Measurements from ENCODE around the gene INTS11. TPM values are rescaled to one million over a fixed set of nuclear protein-coding genes. Genes with fewer than 3 reads are reported as not detected.

Gene INTS11
- total RNA-seq, 1 experiment from 2014 or later = 161 TPM

DNA sequence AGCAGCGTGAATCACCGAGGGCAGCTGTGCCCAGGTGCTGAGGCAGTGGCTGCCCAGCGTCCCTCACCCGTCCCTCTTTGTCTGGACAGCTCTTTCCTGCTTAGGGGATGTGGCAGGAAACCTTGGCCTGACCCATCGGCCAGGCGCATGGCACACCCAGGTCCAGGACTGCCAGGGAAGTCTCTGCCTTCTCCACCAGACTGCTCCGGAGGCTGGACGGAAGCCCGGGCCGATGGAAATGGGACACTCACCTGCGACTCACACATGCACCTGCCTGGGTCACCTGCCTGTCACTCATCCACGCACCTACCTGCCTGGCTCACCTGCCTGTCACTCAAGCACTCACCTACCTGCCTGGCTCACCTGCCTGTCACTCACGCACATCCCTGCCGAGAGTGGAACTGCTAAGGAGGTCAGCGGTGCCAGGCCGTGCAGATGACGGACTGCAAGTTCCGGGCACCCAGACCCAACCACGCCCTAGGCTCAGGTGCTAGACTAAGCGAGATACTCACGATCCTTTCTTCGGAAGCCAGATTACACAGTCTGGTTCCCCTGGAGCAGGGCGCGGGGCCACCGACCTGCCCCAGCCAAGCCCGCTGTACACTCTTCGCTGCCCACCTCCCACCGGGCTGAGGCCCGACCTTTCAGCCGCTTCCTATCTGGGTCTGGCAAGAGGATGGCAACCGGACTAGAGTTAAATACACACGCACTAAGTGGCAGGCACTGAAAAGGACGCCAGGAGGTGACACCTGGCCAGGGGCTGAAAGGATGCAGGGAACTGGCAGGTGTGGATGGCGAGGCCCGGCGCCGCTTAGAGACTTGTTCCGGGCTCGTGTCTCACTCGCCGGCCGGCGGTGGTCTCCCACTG lies 51.9 kb downstream of the INTS11 start:
- RAD21 ChIA-PET (ENCODE audit: low non-redundant PET in 1 of 2, low total read pairs in 2 of 2, uncharacterized antibody in 2 of 2, unreplicated experiment in 2 of 2) = no interaction called here
- H3K36me3 ChIP-seq (ENCODE audit: control insufficient read depth in 1 of 2, insufficient read depth in 2 of 2, low read length in 2 of 2) = peaks cover 0 to 4% of the 10 kb centered on the region in 2 experiments; a peak in 1 of 4 replicates
- peak overlapping the region; percentile 93 for H3K4me2 ChIP-seq (ENCODE audit: low read length)
- peak overlapping the region; percentile 94 for H3K27ac ChIP-seq (ENCODE audit: low read depth, low read length)
- no peaks in the 10 kb centered on the region for H3K9me2 ChIP-seq (ENCODE audit: insufficient read depth)
- intact Hi-C loops (cut with micrococcal nuclease) = no loop called here
- TSS peak; percentile 46 for BruUV-seq (replicated peaks)
- peak overlapping the region; percentile 87 to 95 for H3K4me3 ChIP-seq (replicated peaks in 1 of 2; ENCODE audit: low read depth in 1 of 2, low read length in 2 of 2)
- no peak for DNase-seq (ENCODE audit: low read depth, low spot score)
- H3K9ac ChIP-seq (ENCODE audit: low read length) = peak overlapping the region; percentile 95
- no peaks in the 10 kb centered on the region for H4K20me1 ChIP-seq (ENCODE audit: insufficient read depth)
- H3K9me3 ChIP-seq (ENCODE audit: control insufficient read depth in 1 of 2, insufficient read depth in 1 of 2, low read depth in 1 of 2, low read length in 2 of 2) = no peaks in the 10 kb centered on the region
- POLR2A ChIA-PET = no interaction called here
- H2AFZ ChIP-seq (ENCODE audit: low read depth, low read length, poor library complexity, severe bottlenecking) = no peak overlapping the region
- CTCF ChIA-PET = no interaction called here
- peak; percentile 38 for ATAC-seq
- no peaks in the 10 kb centered on the region for H3K27me3 ChIP-seq (ENCODE audit: insufficient read depth, low read length)
- TF ChIP-seq, protein P1, sequence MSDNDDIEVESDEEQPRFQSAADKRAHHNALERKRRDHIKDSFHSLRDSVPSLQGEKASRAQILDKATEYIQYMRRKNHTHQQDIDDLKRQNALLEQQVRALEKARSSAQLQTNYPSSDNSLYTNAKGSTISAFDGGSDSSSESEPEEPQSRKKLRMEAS (IDR thresholded peaks at IDR 0.05) = peak; percentile 46; the same call in 1 of the 2 replicates
- TF ChIP-seq SP1 (IDR thresholded peaks at IDR 0.05; ENCODE audit: low read depth) (peak; percentile 87), ZNF274 (IDR thresholded peaks at IDR 0.05; ENCODE audit: low read depth, low read length) (no peak), POLR2AphosphoS5 (IDR thresholded peaks at IDR 0.05; ENCODE audit: low read depth, low read length) (peak; percentile 40; the same call in 1 of the 2 replicates), JUND (IDR thresholded peaks at IDR 0.05) (no peak), SIN3A (IDR thresholded peaks at IDR 0.05; ENCODE audit: low read depth) (0 out of 2 replicates have a peak, but pooled peaks have one; percentile 51)
- peaks cover 53% of the 10 kb centered on the region for H3K79me2 ChIP-seq (ENCODE audit: insufficient read depth, low read length)
- peaks cover 15 to 34% of the 10 kb centered on the region in 2 experiments; a peak in 3 of 4 replicates for H3K4me1 ChIP-seq (ENCODE audit: control insufficient read depth in 1 of 2, insufficient read depth in 2 of 2, low read length in 2 of 2)

DNA sequence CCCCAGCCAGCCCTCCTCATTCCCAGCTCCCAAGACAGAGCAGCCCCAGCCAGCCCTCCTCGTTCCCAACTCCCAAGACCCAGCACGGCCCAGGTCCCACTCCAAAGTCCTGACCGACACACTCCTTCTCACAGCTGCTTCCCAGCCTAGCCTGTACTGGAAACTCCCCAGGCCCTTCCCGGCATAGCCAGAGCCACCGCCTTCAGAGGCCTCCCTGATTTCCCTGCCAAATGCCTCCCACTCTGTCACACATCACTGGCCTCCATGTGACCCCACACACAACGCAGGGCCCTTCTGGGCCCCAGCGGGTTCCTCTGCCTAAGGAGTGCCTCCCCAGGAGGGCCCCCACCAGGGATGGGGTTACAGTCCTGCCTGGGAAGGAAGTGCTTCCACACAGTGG lies 53.6 kb downstream of the INTS11 start:
- Histone ChIP-seq H3K9me2 (ENCODE audit: insufficient read depth) (no peaks in the 10 kb centered on the region), H3K4me3 (replicated peaks in 1 of 2; ENCODE audit: low read depth in 1 of 2, low read length in 2 of 2) (no peak overlapping the region), H3K9ac (ENCODE audit: low read length) (no peak overlapping the region), H3K27ac (ENCODE audit: low read depth, low read length) (no peak overlapping the region; the same call in 1 of the 2 replicates), H3K79me2 (ENCODE audit: insufficient read depth, low read length) (peaks cover 65% of the 10 kb centered on the region), H3K36me3 (ENCODE audit: control insufficient read depth in 1 of 2, insufficient read depth in 2 of 2, low read length in 2 of 2) (peaks cover 0 to 7% of the 10 kb centered on the region in 2 experiments; a peak in 2 of 4 replicates), H3K4me1 (ENCODE audit: control insufficient read depth in 1 of 2, insufficient read depth in 2 of 2, low read length in 2 of 2) (peaks cover 15 to 34% of the 10 kb centered on the region in 2 experiments; a peak in 3 of 4 replicates), H3K27me3 (ENCODE audit: insufficient read depth, low read length) (no peaks in the 10 kb centered on the region), H3K4me2 (ENCODE audit: low read length) (peak overlapping the region; percentile 93), H4K20me1 (ENCODE audit: insufficient read depth) (no peaks in the 10 kb centered on the region), H3K9me3 (ENCODE audit: control insufficient read depth in 1 of 2, insufficient read depth in 1 of 2, low read depth in 1 of 2, low read length in 2 of 2) (no peaks in the 10 kb centered on the region), H2AFZ (ENCODE audit: low read depth, low read length, poor library complexity, severe bottlenecking) (no peak overlapping the region)
- intact Hi-C loops (cut with micrococcal nuclease) = no loop called here
- DNase-seq (ENCODE audit: low read depth, low spot score) (no peak), ATAC-seq (no peak)
- ChIA-PET CTCF (no interaction called here), RAD21 (ENCODE audit: low non-redundant PET in 1 of 2, low total read pairs in 2 of 2, uncharacterized antibody in 2 of 2, unreplicated experiment in 2 of 2) (no interaction called here), POLR2A (no interaction called here)
- BruUV-seq (replicated peaks) = no TSS peak
- TF ChIP-seq, protein P2, sequence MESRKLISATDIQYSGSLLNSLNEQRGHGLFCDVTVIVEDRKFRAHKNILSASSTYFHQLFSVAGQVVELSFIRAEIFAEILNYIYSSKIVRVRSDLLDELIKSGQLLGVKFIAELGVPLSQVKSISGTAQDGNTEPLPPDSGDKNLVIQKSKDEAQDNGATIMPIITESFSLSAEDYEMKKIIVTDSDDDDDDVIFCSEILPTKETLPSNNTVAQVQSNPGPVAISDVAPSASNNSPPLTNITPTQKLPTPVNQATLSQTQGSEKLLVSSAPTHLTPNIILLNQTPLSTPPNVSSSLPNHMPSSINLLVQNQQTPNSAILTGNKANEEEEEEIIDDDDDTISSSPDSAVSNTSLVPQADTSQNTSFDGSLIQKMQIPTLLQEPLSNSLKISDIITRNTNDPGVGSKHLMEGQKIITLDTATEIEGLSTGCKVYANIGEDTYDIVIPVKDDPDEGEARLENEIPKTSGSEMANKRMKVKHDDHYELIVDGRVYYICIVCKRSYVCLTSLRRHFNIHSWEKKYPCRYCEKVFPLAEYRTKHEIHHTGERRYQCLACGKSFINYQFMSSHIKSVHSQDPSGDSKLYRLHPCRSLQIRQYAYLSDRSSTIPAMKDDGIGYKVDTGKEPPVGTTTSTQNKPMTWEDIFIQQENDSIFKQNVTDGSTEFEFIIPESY (IDR thresholded peaks at IDR 0.05; ENCODE audit: extremely low read depth, insufficient replicate concordance, low read length) = no peak
- TF ChIP-seq EZH2phosphoT487 (IDR thresholded peaks at IDR 0.05; ENCODE audit: borderline replicate concordance) = no peak

All from HCT116 (cell line).